ENCODE measurements around the gene LIN7B.

Gene LIN7B

DNA sequence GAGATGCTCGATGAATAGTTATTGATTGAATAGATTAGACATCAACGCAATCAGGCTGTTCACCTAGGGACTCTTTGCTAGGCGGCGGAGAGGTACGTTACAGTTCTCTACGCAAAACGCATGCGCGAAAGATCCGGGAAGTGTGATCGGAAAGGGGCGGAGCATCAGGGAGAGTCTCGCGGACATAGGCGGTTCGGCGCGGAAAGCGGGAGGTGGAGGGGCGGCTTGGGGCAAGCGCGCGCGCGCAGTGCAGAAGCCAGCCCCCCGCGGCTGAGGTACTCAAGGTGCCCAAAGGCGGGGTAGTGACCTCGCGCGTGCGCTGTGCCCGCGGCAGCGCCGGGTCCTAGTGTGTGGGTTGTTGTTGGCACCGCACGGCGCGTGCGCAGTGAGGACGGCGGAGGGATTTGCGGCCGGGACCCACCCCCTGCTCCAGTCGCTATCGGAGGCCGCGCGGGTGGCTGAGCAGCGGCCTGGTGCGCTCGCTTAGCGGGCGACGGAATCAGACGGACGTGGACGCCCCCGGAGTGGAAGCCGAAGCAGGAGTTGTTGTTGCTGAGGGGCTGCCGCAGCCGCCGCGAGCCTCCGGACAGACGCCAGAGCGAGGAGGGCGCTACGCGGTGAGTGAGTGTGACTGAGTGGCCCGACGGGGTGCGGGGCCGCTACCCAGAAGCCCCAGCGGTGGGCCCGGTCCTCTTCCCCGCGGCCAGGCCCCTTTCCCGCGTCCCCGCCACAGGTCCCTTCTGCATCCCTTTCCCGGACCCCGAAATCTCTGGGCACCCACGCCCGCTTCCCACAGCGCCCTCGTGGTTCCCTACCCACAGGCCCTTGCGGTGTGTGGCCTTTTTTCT lies 28.9 kb upstream of the LIN7B start, which contains the start of gene SNRNP70 (continued):
- TF ChIP-seq ZNF132 (tag by site-specific recombination; IDR thresholded peaks at IDR 0.05; ENCODE audit: borderline replicate concordance) (no peak), ZIC2 (tag by site-specific recombination; IDR thresholded peaks at IDR 0.05) (peak; percentile 86), BCL11A (tag by site-specific recombination; IDR thresholded peaks at IDR 0.05; ENCODE audit: low read depth) (0 out of 2 replicates have a peak, but pooled peaks have one; percentile 10), ZNF600 (tag by site-specific recombination; IDR thresholded peaks at IDR 0.05) (peak; percentile 65), ZNF121 (tag by site-specific recombination; IDR thresholded peaks at IDR 0.05) (0 out of 2 replicates have a peak, but pooled peaks have one; percentile 49), ZNF2 (tag by site-specific recombination; IDR thresholded peaks at IDR 0.05) (peak; percentile 66), ZNF292 (tag by site-specific recombination; IDR thresholded peaks at IDR 0.05; ENCODE audit: borderline replicate concordance, low read depth) (no peak), KLF8 (tag by site-specific recombination; IDR thresholded peaks at IDR 0.05) (peak; percentile 87), SCRT2 (tag by site-specific recombination; IDR thresholded peaks at IDR 0.05) (peak; percentile 82), ZNF626 (tag by site-specific recombination; IDR thresholded peaks at IDR 0.05) (no peak), ZBTB11 (tag by site-specific recombination; conservative IDR thresholded peaks at IDR 0.05; ENCODE audit: low read depth) (peak; percentile 67), GLIS1 (tag by site-specific recombination; IDR thresholded peaks at IDR 0.05) (peak; percentile 91), ZBTB17 (tag by site-specific recombination; IDR thresholded peaks at IDR 0.05) (peak; percentile 94), ZNF48 (tag by site-specific recombination; IDR thresholded peaks at IDR 0.05) (no peak), ZNF558 (tag by site-specific recombination; IDR thresholded peaks at IDR 0.05) (no peak), ZNF341 (tag by site-specific recombination; IDR thresholded peaks at IDR 0.05; ENCODE audit: low read depth) (peak; percentile 90), ZNF548 (tag by site-specific recombination; IDR thresholded peaks at IDR 0.05) (no peak), ZNF692 (tag by site-specific recombination; IDR thresholded peaks at IDR 0.05) (peak; percentile 99), ZNF791 (tag by site-specific recombination; IDR thresholded peaks at IDR 0.05) (peak; percentile 70; the same call in 1 of the 2 replicates), ZNF10 (tag by site-specific recombination; IDR thresholded peaks at IDR 0.05) (peak; percentile 75), ZNF677 (tag by site-specific recombination; IDR thresholded peaks at IDR 0.05) (no peak), ZNF549 (tag by site-specific recombination; IDR thresholded peaks at IDR 0.05) (no peak)
- TF ChIP-seq, protein P1, sequence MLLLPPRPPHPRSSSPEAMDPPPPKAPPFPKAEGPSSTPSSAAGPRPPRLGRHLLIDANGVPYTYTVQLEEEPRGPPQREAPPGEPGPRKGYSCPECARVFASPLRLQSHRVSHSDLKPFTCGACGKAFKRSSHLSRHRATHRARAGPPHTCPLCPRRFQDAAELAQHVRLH (tag by site-specific recombination; IDR thresholded peaks at IDR 0.05), result peak; percentile 89
- TF ChIP-seq, protein P2, sequence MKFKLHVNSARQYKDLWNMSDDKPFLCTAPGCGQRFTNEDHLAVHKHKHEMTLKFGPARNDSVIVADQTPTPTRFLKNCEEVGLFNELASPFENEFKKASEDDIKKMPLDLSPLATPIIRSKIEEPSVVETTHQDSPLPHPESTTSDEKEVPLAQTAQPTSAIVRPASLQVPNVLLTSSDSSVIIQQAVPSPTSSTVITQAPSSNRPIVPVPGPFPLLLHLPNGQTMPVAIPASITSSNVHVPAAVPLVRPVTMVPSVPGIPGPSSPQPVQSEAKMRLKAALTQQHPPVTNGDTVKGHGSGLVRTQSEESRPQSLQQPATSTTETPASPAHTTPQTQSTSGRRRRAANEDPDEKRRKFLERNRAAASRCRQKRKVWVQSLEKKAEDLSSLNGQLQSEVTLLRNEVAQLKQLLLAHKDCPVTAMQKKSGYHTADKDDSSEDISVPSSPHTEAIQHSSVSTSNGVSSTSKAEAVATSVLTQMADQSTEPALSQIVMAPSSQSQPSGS (tag by site-specific recombination; IDR thresholded peaks at IDR 0.05; ENCODE audit: low read depth), result no peak
- TF ChIP-seq, protein P3, sequence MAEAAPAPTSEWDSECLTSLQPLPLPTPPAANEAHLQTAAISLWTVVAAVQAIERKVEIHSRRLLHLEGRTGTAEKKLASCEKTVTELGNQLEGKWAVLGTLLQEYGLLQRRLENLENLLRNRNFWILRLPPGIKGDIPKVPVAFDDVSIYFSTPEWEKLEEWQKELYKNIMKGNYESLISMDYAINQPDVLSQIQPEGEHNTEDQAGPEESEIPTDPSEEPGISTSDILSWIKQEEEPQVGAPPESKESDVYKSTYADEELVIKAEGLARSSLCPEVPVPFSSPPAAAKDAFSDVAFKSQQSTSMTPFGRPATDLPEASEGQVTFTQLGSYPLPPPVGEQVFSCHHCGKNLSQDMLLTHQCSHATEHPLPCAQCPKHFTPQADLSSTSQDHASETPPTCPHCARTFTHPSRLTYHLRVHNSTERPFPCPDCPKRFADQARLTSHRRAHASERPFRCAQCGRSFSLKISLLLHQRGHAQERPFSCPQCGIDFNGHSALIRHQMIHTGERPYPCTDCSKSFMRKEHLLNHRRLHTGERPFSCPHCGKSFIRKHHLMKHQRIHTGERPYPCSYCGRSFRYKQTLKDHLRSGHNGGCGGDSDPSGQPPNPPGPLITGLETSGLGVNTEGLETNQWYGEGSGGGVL (tag by site-specific recombination; IDR thresholded peaks at IDR 0.05), result 0 out of 2 replicates have a peak, but pooled peaks have one; percentile 10
- TF ChIP-seq, protein P4, sequence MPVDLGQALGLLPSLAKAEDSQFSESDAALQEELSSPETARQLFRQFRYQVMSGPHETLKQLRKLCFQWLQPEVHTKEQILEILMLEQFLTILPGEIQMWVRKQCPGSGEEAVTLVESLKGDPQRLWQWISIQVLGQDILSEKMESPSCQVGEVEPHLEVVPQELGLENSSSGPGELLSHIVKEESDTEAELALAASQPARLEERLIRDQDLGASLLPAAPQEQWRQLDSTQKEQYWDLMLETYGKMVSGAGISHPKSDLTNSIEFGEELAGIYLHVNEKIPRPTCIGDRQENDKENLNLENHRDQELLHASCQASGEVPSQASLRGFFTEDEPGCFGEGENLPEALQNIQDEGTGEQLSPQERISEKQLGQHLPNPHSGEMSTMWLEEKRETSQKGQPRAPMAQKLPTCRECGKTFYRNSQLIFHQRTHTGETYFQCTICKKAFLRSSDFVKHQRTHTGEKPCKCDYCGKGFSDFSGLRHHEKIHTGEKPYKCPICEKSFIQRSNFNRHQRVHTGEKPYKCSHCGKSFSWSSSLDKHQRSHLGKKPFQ (tag by site-specific recombination; IDR thresholded peaks at IDR 0.05), result no peak
- TF ChIP-seq, protein P5, sequence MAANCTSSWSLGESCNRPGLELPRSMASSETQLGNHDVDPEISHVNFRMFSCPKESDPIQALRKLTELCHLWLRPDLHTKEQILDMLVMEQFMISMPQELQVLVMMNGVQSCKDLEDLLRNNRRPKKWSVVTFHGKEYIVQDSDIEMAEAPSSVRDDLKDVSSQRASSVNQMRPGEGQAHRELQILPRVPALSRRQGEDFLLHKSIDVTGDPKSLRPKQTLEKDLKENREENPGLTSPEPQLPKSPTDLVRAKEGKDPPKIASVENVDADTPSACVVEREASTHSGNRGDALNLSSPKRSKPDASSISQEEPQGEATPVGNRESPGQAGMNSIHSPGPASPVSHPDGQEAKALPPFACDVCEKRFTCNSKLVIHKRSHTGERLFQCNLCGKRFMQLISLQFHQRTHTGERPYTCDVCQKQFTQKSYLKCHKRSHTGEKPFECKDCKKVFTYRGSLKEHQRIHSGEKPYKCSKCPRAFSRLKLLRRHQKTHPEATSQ (tag by site-specific recombination; IDR thresholded peaks at IDR 0.05), result peak; percentile 91; the same call in 1 of the 2 replicates

Data from HEK293 (cell line).